GM19025 (cell line): Measurements from ENCODE around the gene MRPS18A.
"Not testable (repeated sequence)": the region's sequence is repeated elsewhere in the genome, so short reads cannot be mapped to it uniquely, and the experiment has no call there.

Source experiments
- ATAC-seq: cut with Tn5 transposase; IDR thresholded peaks from one replicate; pipeline ENCODE4 v1.9.1; 2021; ENCODE audit warnings: mild to moderate bottlenecking, low read depth, moderate library complexity; ENCODE audit not compliant: unreplicated experiment

MRPS18A gene

DNA sequence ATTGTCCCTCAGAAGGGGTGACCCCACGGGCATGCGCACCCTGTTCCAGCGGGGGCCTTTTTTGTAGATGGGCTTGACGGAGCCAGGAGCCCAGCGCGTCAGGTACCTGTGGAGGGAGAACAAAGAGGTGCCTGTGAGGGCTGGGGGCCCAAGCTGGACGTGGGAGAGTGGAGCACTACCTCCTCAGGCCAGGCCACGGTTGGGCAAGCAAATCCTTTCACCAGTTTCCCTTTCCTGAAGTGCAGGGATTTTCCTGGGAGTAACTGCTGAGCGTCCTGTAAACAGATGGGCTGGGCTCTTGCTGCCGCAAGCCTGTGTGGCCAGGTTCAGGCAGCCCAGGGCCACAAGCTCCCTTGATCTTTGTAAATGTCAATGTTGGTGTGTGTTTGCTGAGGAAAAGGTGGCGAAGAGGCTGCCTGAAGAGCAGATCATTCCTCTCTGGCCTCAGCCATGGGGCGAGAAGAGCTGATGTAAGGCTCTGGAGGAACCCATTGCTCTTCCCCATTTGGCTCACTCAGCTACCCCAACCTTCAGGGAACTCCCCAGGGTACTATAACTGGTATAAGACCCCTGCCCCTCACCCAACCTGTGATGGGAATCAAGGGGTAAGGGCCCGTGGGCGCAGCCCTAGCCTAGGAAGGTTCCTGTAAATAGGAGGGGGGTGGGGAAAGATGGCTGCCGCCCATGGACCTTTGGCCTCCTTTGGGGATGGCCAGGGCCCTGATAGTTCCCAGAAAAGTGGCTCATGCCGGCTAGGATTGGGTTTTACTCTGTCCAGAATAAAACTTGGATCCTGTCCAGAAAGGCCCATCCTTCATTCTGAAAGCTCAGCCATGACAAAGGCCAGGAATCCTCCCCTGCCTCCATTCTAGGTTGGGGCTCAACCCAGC is 15.5 kb downstream of the MRPS18A start:
- no peak for ATAC-seq

DNA sequence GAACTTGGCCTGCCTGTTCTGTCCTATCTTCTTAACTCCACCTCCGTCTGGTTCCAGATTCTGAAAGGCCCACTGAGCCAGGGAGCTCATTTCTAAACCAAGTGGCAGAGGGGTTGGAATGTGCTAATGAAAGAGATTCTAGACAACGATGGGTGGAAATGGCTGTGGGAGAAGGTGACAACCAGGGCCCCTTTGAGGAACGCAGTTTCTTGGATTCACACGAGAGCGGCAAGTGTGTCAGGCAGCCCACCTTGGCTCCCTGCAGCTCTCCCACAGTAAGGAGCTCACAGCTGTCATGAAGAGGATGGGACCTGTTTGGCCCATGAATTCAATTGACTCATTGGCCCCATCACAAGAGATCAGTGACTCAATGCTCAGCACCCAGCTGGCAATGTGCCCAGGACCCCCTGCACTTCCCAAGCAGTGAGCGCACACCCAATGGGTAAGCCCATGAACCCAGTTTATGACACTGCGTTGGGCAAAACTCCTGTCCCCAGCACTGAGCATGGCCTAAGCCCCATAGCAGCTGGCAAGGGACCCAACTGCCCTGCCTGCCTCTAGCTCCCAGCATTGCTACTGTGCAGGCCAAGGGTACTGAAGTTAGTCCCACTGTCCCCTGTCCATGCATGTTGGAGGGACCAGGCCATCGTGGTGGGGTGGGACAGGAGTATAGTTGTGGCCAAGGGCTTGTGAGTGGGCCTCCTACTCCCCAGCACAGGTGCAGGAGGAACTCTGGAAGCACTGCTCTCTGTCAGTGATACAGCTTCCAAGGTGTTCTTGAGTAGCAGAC is 16.4 kb downstream of the MRPS18A start:
- ATAC-seq: no peak

DNA sequence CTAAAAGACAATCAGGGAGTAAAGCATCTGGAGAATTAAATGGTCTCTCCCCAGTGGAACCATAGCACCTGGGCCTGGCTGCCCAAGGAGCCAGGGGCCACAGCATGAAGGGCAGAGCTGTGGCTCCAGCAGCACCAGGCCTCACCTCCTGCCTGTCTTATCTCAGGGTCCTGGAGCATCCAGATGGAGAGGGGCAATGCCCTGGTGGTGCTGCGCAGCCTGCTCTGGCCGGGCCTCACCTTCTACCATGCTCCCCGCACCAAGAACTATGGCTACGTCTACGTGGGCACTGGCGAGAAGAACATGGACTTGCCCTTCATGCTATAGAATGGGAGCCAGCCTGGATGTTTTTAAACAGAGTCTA is 17.0 kb downstream of the MRPS18A start:
- ATAC-seq: no peak

DNA sequence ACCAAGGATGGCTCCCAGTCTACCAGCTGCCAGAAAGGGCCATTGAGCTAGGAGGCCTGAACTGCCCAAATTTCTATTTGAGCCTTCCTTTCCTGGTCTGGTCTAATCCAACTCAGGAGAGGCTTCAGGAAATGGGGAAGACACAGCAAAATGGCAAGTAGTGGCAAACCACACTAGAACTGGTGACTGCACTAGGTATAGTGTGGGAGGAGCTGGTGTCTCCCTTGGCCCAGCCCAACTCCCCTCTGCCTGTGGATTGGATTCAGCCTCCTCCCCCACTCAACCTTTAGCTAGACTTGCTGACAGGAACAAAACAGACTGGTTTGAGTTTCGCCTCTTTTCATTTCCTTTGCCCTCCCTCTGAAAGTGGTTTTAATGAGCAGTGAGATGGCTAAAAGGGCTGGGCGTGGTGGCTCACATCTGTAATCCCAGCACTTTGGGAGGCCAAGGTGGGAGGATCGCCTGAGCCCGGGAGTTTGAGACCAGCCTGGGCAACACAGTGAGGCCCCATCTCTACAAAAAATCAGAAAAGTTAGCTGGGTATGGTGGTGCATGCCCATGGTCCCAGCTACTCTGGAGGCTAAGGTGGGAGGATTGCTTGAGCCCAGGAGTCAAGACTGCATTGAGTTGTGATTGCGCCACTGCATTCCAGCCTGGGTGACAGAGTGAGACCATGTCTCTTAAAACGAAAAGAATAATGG is 17.5 kb downstream of the MRPS18A start:
- no peak for ATAC-seq

DNA sequence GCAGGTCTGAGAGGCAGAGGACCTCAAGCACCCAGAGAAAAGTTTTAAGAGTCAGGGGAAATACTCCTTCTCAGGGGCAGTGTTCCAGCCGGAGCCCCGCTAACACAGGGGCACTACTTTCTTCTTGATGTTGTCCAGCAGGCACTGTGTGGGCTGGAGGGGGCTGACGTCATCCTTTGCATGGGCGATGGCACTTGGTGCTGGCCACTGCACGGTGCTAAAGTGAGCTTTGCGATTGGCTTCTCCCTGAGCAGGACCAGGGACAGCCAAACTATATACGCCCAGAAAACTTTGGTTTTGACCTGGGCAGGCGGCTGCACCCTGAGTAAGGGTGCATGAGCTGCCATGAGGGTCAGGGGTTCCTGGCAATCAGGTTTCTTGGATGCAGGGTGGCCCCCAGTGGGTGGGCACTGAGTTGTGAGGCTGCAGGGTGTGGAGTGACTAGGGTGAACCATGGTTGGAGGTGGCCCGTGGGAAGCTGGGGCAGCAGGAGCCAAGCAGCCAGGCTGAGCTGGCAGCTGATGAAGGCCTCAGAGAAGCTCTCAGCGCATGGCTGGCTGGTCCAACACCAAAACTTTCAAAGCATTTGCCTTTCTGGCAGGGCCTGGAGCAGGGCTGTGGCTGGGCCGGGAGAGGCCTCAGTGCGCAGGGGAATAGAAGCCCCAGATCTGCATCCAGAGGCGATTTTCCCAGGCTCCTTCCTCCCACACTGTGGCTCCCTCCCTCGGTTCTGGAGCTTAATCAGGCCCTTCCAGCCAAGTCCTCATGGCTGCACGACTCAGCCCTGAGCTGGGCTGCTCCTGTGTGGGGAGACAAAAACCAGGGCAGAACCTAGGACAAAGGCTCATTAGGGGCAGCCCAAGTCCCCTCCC is 18.3 kb downstream of the MRPS18A start:
- ATAC-seq: no peak

DNA sequence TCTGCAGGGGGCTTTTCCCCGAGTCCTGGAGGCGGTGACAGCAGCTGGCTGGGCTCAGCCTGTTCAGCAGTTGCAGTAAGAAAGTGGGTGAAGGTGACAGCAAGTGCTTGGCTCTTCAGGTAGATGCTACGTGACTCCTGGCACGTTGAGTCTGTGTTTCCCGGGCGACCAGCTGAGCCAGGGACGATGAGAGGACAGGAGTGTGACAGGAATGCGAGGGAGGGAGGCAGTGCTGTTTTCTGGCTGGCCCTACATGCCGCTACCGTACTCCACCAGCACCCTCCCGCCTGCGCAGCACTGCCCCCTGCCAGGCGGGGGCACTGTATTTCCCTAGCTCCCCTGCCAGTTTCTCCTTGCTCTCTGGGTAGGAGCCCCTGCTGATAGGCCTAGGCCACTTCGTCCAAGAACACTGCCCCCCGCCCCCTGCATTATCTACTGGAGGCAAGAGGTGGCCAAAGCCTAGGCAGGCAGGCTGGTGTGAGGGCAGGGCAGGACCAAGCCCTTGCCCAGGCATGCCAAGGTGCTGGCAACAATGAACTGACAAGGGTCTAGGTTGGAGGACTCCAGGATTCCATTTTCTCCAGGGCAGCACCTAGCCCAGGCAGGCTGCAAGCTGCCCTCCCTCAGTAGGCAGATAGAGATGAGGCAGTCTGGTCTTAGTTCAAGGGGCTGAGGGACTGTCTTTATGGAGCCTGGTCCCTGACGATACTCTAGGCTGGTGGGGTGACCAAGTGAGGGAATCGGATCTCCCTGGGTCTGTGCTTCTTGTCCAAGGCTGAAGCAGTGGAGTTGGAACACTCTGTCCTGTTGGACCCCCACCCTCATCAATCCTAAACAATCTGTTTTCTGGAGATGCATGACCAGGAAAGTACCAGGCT is 19.2 kb downstream of the MRPS18A start:
- ATAC-seq: peak; percentile 48

DNA sequence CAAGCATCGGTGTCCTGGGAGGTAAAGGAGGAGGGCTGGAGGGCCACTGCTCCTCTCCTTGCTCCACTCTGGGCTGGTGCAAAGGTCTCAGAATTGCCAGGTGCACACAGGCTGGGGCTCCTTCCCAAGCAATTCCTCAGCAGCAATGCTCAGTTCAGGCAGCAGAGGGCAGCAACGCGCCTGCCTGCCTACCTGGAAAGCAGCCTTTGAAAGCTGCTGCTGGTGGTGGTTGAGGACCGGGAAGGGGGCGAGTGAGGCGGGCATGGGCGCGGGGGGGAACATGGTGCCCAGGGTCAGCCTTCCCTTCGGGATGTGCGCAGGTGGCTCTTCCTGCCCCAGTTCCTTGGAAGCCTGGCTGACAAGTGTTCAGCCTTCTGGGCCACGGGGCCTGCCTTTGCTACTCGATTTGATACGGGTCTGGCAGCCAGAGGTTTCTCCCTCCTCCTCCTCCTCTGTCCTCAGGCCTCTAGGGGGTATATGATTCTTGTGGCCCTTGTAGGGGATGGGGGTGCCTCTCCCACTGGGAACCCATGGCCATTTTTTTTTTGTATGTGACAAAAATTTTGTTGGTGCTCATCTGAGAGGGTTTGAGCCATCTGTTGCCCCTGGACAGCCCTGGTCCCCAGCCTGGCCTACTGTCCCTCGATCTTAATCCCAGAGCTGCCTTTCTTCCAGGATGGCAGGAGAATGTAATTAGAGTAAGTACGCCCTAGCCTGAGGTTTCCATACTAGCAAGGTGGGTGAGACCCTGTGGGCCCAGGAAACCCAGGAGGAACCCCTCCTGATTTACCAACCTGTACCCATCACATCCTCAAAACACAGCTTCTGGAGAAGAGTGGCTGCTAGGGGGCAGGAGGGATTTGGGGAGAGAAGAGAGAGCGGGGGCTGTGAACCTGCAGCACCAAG is 20.1 kb downstream of the MRPS18A start:
- no peak for ATAC-seq

DNA sequence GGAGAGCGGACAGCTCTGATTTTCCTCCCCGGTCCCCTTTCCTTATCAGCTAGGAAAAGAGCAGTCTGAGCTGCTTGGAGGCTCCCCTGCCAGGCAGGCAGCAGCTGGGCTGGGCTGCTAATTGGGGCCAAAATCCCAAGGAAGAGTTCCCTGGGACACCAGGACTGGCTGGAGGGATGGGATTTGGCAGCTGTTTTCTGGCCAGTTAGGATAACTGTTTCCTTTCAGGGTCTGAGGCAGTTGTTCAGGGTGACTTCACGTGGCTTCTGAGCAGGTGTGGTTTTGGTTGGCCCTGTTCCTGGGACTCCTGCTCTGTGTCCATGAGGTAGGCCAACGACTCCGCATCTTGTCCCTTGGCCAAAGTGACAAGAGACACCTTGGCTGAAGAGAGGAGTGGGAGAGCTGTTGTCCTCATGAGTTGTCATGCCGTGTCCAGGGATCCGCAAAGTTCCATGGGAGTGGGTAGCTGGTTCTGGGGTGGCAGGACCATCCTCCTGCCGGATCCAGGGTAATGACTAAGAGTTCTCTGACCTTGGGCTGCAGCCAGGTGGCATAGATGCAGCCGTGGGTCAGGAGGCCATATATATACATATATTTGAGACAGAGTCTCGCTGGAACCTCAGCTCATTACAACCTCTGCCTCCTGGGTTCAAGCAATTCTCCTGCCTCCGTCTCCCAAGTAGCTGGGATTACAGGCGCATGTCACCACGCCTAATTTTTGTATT is 21.2 kb downstream of the MRPS18A start:
- ATAC-seq: no peak

DNA sequence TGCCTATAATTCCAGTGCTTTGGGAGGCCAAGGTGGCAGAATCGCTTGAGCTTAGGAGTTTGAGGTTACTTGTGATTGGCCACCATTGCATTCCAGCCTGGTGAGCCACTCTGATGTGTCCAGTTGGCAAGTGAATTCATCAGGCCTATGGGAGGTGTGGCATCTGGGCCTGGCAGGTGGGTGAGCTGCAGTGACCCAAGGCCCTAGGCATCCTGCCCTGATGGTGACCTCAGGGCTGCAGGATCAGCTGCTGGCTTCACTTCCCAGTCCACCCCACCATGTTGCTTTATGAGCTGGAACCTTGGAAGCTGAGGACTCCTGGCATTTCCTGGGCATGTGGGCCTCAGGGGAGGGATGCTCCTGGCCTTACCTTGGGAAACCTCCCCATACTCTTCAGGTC is 22.2 kb downstream of the MRPS18A start:
- no peak for ATAC-seq

DNA sequence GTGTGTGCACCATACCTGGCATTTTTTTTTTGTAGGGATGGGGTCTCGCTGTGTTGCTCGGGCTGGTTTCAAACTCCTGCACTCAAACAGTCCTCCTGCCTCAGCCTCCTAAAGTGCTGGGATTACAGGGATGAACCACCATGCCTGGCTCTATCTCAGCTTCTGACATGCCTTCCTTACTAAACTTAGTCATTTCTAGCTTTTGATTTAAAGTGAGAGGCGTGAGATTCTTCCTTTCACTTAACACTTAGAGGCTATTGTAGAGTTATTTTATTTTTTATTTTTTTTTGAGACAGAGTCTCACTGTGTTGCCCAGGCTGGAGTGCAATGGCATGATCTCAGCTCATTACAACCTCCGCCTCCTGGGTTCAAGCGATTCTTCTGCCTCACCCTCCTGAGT is 24.6 kb downstream of the MRPS18A start:
- ATAC-seq: not testable (repeated sequence)

DNA sequence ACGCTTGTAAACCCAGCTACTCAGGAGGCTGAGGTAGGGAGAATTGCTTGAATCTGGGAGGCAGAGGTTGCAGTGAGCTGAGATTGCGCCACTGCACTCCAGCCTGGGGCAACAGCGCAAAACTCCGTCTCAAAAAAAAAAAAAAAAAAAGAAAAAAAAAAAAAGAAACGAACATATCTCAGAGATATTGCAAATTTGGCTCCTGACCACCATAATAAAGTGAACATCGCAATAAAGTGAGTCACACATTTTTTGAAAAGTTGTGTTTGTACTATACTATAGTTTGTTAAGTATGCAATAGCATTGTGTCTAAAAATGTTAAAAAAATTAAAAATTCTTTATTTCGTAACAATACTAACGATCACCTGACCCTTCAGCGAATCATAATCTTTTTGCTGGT is 29.4 kb downstream of the MRPS18A start:
- no peak for ATAC-seq

DNA sequence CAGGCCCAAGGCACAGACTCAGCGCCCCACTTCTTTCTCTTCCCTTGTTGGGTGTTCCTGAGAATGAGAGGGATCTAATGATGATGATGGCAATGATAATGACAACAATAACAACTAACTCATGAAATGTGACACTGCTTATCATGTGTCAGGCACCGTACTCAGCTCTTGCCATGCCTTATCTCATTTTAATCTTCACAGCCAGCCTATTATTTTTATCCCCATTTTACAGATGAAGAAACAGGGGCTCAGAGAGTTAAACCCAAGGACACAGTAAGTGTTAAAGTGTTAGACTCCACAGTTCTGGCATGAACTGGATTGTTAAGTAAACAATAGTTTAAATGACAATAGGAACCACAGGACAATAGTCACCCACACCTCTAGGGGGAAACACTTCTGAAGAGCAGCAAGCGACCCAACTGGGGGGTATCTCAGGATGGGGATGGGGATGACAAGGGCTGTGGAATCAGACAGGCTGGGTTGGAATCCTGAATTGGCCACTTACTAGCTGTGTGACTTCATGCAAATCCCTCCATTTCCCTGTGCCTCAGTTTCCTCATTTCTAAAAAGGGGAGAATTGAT is 30.3 kb downstream of the MRPS18A start:
- ATAC-seq: no peak

DNA sequence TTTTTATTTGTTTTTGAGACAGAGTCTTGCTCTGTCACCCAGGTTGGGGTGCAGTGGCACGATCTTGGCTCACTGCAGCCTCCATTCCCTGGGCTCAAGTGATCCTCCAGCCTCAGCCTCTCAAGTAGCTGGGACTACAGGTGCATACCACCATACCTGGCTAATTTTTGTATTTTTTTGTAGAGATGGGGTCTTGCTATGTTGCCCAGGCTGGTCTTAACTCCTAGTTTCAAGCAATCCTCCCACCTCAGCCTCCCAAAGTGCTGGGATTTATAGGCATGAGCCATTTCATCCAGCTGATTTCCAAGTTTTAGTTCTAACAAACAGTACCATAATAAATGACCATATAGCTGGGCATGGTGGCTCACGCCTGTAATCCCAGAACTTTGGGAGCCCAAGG is 34.8 kb downstream of the MRPS18A start:
- not testable (repeated sequence) for ATAC-seq

DNA sequence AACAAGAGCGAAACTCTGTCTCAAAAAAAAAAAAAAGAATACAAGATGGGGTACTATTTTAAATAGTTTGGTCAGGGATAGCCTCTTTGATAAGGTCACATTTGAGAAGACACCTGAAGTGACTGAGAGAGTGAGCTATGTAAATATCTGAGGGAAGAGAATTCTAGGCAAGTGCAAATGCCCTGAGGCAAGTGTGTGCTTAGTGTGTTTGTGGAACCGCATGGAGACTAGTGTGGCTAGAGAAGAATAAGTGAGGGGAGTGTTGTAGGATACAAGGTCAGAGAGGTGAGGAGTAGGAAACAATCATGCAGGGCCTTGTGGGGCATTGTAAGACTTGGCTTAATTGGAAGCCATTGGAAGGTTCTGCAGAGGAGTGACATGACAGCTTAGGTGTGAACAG is 39.3 kb downstream of the MRPS18A start:
- no peak for ATAC-seq

DNA sequence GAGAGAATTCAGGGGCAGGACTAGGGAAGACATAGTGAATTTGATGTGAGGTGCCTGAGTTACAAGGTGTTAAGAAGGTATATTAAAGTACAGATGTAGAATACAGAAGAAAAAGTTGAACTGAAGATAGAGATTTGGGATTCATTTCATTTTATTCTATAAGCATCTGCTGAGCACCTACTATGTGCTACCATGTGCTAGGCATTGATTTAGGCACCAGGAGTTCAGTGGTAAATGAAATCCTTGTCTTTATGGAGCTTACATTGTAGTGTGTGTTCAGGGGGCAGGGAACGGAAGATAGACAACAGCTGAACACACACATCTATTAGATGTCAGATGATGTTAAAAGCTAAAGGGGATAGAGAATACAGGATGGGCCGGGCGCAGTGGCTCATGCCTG is 40.0 kb downstream of the MRPS18A start:
- no peak for ATAC-seq

DNA sequence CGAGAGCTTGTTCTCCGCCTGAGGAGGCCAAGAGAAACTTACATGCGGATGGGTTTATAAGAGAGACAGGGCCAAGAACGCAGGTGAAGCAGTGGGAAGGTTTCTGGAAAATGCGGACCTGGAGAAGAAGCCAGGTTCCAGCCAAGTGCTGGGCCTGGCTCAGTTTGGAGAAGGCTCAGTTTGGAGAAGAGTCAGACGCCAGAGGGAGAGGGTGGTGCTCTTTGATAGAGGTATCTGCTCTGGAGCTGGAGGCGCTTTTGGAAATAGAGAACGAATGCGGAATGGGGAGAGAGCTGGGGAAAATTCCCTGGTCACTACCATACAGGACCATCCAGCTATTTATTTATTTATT is 42.0 kb downstream of the MRPS18A start:
- no peak for ATAC-seq

DNA sequence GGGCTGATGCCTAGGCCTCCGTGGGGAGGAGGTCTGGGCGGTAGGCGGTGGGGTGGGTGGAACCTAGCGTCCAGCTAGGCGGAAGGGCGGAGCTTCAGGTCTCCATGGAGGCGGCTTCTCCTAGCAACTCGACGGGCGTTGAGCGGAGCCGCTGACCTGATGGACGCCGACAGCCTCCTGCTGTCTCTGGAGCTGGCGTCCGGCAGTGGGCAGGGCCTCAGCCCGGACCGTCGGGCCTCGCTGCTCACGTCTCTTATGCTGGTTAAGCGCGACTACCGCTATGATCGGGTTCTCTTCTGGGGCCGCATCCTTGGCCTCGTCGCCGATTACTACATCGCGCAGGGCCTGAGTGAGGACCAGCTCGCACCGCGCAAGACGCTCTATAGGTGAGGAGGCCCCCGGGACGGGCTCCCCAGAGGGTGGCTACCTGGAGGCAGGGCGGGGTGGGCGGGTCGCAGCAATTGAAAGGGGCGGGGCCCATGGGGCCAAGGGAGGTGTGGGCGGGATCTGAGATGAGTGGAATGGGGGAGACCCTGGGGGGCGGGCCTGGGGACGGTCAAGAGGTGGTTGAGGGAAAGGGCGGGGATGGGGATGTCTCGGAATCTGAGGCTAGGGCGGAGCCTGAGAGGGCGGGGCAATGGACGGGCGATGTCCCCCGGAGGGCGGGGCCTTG is 42.5 kb downstream of the MRPS18A start, which contains the start of gene RSPH9:
RSPH9 (plus strand) TSS at position 97 of the 673 bp plus-strand sequence; CDS start at position 160, 63 bp downstream.
- no peak for ATAC-seq
